Ramos (cell line): ENCODE data around the gene MYO7B.

Experiments used
- in situ Hi-C: fragments of 300-500 bp; cut with MboI; formaldehyde crosslinking; loops from one replicate; pipeline ENCODE4 v1.14.3; 2022; ENCODE audit warnings: low sequenced_read_pairs; ENCODE audit not compliant: unreplicated experiment

The MYO7B gene

DNA sequence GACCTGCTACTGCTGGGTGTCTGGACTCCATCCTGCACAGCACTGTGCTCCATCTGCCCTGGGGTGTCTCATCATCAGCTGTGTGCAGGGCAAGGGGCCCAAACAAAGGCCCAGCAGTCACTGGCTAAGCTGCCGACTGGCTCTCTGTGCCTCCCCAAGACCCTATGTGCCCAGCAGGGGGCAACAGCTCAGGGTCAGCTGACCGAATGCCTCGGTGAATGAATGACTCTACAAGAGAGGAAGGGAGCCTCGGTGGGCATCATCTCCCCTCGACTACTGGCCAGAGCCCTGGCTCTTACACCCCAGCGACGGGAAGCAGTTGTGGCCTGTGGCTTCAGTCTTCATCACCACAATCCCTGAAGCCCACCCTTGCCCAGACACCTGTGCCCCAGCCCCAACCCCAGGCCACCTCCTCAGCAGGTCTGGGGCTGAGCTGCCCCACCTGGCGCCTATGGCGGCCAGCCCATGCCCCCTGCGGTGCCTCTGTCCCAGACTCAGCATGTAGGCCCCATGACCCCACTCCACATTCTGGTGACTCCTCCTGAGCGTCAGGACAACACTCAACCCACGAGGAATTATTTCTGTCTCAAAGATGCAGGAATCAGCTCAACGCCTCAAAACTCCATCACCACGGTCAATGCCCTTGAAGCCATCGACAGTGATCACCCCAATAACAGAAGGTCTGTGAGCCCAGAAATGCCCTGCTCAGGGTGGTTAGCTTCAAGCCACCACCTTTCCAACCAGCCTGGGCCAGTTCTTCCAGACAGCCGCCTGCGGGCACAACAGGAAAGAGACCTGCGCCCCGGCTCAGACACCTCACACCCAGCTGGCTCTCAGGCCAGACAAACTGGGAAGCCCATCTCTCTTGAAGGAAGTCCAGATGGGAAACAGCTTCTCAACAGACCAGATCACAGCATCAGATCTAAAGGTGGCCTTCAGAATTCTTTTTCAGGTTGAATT is 108.9 kb downstream of the MYO7B start:
- in situ Hi-C loops: no loop called here

DNA sequence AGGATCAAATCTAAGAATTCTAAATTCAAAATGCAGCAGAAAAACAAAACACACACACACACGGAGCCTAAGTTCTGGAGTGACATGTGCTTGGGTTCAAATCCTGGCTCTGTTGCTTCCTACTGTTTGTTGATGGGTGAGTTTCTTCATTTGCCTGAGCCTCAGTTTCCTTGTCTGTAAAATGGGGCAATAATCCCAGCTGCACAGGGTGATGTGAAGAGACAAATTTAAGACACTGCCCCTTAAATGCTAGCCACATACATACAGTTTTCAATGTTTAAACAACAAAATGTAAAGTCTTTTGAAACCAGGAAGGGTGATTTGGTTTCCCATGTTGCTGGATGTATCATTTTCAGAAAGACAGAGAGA is 109.5 kb downstream of the MYO7B start:
- in situ Hi-C loops: no loop called here

DNA sequence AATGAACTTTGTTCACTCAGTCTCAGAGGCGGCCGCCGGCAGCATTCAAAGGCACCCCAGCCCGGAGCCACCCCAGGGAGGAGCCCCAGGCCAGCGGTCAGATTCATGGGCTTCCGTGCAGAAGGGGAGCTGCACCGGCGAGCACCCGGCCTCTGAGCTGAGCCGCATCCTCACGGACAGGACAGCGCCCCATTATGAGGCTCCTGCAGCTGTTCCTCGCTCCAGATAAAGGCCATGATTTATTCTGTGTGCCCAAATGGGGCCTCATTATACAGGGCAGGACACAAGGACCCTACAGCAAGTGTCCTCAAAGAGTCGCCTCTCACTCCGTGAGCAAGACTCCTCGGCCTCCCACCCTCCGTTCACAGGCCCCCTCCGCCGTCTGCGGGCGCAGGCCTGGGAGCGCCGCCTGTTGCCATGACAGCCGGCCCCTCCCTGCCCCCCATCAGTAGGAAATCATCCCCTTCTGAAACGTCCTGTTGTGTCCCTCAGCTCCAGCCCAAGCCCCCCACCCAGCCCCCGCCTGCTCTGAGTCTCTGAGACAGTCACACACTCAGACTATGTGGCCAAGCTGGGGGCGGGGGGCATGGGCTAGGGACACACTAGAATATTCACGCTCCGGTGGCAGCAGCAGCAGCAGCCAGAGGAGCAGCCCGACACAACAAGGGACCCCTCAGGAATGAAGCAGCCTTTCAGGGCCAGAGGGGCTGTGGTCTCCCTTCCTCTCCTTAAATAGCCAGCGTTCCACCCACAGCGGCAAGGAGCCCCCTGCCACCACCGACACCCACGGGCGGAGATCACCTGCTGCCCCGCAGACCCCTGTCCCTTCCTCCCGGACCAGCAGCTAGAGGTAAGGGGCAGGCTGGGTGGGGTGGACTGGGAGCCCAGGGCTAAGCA is 110.2 kb downstream of the MYO7B start, which contains the start of gene GPR17:
Gene GPR17 (plus strand): TSS at position 759 of the 897 bp plus-strand sequence. CDS start 4,583 bp downstream, outside the sequence.
- in situ Hi-C loops: no loop called here

DNA sequence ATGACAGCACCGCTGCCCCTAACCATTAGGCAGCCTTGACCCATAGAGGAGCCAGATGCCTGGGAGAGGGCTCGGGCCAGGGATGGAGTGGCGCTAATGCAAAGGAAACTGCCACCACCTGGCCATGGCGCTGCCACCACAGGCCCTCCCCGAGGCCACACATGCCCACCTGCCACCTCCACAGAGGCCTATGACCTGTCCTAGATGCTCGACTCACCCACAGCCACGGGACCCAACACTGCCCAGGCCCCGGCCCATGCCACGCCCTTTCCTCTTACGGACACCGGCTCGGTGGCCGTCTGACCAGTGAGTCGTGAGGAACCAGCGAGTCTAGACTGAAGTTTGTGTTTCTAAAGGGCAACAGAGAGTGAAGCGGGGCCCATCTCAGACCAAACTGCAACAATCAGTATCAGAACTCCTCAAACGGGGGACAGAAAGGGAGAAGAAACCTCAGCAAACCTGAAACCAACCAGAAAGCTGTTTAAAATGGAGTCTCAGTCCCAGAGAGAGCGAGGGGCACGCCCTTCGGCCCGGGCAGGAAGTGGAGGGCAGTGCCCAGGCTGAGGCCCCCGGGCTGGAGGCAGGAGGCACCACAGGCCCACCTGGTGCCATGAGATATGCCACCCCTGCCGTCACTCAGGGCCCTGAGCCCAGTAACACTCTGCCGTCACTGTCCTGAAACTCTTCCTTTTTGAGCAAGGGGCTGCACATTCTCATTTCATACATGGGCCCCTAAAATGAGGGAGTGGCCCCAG is 111.2 kb downstream of the MYO7B start:
- in situ Hi-C loops: no loop called here

DNA sequence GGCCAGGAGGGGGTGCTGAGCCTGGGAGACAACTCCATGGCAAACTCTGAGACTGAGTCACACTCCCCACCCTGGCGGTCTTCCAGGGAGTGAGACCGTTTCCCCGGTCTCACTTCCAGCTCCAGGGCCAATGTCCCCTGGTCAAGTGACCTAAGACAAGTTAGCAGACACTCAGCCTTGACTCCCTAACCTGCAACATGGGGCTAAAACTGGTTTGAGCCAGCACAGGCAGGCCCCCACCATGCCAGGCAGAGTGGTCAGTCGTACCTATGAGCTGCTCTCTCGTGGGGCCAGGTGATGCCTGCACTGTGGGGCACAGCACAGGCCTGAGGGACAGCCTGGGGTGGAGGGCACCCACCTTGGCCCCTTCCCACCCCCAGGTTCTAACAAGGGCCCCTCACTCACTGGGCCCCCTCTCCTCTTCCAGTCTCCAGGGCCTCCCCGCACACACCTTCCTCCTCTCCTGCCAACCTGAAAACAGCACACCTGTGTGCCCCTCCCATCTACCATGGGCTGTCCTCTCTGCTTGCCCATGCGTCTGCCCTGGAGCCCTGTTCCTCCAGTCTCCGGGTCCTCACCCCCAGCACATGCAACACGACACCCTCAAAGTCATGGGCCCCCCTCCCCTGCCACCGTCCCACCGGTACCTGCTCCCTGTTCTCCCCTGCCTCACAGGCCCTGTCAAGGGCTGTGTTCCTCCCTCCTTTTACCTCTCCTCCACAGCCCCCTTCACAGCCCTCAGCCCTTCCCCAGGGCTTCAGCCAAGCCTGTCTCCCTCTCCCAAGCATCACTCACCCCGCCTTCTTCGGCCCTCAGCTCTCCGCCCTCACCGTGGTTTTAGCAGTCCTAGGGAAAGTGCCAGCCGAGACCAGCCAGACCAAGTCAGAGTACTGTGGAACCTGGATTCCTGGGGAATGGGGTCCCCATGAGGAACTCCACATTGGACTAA is 112.0 kb downstream of the MYO7B start:
- in situ Hi-C loops: no loop called here

DNA sequence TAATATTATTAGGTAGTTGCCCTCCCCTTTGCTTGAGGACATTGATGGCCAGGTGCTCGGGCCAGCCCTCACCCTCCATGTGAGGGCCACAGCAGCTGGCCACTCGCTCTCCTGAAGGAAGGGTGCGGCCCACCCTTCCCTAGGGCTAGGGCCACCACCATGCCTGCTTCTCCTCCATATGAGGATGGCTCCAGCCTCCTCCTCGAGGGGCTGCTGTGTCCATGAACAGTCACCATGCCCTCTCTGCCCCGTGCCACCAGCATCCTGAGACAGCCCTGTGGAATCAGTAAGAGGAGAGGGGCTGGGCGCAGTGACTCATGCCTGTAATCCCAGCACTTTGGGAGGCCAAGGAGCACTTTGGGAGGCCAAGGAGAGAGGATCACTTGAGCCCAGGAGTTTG is 112.8 kb downstream of the MYO7B start:
- in situ Hi-C loops: no loop called here

DNA sequence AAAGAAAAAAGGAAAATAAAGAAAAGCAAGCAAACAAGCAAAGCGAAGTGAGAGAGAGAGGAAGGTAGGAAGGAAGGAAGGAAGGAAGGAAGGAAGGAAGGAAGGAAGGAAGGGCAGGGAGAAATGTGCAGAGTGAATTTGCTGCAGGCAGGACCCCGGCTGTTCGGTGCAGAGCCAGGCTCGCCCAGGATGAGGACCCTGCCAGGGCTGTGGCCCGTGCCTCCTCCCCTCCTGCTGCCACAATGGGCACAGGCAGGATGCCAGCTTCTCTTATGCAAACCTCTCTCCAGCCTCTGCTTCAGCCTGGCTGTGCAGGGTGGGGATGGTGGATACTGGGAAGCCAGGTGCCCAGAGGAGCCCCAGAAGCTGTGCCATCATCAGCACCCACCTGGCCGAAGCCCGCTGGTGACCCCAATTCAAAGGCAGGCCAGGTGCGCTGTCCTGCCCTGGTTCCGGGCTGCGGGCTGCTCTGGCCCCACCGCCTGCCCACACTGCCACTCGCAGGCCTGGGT is 113.7 kb downstream of the MYO7B start:
- in situ Hi-C loops: no loop called here

DNA sequence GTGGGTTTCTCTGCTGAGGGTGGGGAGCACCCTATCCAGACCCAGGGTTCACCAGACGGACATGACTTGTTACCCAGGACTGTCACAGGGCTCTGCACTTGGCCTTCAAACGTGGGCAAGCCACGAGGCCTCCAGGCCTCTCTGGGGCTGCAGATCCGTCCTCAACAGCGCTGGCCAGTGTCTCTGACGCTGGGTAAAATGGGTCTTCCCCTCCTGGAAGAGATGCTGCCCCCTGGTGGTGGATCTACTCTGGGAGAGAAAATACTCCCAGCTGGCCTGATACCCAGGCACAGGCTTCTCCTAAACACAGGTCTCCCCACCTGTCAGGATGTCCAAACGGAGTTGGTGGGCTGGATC is 114.2 kb downstream of the MYO7B start:
- in situ Hi-C loops: loop anchor here (5.0 kb wide), 1 partner anchor 67 kb away; no protein-coding TSS in a partner anchor

DNA sequence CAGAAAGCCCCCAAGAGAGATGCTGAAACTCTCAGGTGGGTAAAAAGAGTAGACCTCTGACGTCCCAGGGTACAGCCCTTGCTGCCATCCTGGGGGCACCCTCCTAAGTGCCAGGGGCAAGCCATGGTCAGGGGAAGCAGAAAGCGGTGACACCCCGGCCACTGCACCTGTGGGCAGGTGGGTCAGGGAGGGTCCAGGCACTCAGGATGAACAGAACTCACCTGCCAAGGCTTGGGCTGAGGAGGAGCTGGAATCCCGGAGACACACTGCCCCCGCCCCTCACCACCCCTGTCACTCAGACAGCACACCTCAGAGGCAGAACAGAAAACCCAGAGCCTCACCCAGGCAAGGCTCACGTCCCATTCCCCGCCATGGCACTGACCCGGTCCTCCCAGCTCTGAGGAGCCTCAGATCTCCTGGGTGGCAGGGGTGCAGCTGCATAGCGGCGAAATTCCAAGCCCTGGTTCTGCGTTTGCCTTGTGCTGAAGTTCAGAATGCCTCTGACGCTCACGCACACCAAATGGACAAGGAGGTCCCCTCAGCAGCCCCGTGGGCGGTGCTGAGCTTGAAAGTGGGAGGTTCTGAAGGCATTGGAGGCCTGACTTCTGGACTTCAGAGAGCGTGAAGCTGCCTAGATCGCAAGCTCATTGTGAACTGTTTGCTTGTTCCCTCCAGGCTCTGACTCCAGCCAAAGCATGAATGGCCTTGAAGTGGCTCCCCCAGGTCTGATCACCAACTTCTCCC is 114.7 kb downstream of the MYO7B start:
- in situ Hi-C loops: loop anchor here (5.0 kb wide), 1 partner anchor 68 kb away; no protein-coding TSS in a partner anchor

DNA sequence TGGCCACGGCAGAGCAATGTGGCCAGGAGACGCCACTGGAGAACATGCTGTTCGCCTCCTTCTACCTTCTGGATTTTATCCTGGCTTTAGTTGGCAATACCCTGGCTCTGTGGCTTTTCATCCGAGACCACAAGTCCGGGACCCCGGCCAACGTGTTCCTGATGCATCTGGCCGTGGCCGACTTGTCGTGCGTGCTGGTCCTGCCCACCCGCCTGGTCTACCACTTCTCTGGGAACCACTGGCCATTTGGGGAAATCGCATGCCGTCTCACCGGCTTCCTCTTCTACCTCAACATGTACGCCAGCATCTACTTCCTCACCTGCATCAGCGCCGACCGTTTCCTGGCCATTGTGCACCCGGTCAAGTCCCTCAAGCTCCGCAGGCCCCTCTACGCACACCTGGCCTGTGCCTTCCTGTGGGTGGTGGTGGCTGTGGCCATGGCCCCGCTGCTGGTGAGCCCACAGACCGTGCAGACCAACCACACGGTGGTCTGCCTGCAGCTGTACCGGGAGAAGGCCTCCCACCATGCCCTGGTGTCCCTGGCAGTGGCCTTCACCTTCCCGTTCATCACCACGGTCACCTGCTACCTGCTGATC is 115.4 kb downstream of the MYO7B start:
- in situ Hi-C loops: loop anchor here (5.0 kb wide), 1 partner anchor 69 kb away; no protein-coding TSS in a partner anchor

DNA sequence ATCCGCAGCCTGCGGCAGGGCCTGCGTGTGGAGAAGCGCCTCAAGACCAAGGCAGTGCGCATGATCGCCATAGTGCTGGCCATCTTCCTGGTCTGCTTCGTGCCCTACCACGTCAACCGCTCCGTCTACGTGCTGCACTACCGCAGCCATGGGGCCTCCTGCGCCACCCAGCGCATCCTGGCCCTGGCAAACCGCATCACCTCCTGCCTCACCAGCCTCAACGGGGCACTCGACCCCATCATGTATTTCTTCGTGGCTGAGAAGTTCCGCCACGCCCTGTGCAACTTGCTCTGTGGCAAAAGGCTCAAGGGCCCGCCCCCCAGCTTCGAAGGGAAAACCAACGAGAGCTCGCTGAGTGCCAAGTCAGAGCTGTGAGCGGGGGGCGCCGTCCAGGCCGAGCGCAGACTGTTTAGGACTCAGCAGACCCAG is 115.9 kb downstream of the MYO7B start:
- in situ Hi-C loops: loop anchor here (5.0 kb wide), 1 partner anchor 69 kb away; no protein-coding TSS in a partner anchor

DNA sequence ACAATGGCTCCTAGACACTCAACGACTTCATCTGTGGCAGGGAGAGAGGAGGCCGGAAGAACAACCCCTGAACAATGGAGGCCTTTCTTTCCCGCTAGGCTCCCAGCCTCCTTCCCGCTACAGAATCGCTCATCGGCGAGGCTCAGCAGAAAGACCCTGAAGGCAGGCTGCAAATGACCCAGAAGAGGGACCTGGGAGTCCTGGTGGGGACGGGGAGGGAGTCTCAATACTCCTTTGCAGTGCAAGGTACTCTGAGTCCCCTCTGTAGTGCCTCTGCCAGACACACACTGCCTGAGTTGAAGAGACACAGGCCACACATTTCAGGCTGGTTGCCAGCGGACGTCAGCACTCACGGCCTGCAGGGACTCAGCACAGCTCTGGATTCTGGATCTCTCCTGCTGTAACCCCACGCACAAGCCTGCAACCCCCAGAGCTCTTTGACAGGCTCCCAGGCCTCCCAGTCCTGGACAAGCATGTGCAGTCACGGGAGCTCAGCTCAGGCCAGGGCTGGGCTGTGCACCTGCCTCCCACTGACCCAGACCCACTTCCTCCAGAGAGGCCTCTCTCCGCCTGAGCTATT is 116.6 kb downstream of the MYO7B start:
- in situ Hi-C loops: loop anchor here (5.0 kb wide), 1 partner anchor 70 kb away; no protein-coding TSS in a partner anchor

DNA sequence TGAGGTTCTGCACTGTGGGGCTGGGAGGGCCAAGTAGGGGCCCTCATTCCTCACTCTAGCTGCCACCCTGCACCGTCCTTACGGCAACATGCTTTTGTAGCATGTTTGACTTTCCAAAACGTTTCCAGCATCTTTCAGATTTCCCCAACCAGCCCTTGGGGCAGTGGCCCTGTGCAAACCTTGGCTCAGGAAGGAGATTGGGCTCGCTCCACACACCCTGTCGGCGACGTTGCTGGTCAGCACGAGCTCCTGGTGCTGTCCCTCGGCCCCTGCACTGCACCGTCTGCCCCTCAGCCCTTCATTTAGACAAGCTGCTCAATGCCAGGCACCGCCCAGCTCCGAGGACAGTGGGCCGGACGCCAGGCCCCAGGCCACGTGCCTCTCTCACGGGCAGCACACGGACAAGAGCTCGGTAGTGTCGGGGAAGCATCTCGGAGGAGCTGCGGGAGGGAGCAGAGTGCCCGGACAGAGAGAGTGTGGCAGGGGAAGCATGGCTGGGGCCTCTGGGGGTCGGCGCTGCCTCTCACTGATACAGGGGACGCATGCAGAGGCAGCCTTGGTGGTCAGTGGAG is 117.4 kb downstream of the MYO7B start:
- in situ Hi-C loops: loop anchor here (5.0 kb wide), 1 partner anchor 71 kb away; no protein-coding TSS in a partner anchor

DNA sequence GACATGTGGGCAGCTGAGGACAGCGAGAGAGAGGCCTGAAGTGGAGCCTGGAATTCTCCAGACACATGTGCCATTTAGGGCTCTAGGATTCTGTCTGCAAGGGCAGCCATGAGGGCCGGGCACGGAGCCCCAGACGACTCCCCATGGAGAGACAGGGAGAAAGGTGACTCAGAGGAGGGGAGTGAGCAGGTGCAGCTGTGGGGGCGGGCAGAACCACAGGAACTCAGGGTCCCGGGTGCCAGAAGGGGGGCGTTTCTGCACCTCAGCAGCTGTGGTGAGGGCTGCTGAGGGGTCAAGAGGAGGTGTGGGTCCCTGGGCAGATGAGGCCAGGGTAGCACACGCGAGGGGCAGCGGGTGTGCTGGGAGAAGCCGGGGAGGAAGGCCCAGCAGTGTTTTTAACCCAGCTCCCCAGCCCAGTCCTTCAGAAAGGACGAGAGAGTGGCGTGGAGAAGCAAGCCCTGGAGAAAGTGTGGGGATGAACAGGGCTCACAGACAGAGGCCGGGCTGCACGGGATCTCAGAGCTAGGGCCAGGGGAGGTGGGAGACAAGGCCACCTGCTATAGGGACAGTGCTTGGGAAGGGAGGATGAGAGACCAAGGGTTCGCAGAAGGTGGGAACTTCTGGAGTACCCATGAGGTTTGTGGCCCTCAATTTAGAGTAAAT is 118.1 kb downstream of the MYO7B start:
- in situ Hi-C loops: loop anchor here (5.0 kb wide), 1 partner anchor 71 kb away; no protein-coding TSS in a partner anchor

DNA sequence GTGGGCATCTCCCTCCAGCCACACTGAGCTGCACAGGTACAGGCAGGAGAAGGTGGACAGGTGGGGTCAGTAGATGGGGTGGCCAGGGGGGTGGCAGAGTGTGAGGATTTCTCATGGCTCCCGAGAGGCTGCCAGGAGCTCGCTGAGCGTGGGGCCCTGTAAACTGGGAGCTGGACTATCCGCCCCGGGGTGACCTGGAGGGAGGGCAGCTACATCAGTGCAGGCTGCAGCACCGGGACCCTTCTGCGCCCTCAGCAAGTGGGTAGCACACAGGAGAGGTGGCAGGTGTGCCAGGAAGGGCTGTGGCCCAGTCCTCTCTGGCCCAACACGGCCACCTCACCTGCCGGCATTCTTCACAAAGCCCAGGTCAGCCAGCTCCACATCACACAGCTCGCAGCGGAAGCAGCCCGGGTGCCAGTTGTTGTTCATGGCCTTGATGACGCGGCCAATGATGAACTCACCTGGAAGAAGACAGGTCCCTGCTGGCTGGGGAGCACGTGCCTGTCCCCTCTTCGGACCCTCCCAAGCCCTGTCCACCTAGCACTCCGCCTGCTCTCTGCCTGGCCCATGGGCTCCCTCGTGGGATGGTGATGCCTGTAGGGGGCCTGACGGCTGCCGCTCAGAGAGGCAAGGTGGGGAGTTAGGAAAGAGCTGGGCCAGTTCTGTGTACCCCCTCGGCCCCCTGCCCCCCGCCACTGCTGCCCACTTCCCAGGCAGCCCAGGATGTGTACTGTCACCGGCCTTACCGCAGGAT is 118.8 kb downstream of the MYO7B start:
- in situ Hi-C loops: loop anchor here (5.0 kb wide), 1 partner anchor 72 kb away; no protein-coding TSS in a partner anchor
